Spinal cord (tissue), 10 donors: ENCODE results near the gene GNPTAB. TPM values are rescaled to one million over a fixed set of nuclear protein-coding genes. Genes with fewer than 3 reads are reported as not detected.

Experiments used
- DNase-seq, 6 donors: peaks; one replicate each; pipeline versions ENCODE4 v3.0.0 to v3.0.0-alpha.2; 2013 to 2015; ENCODE audit warnings: low spot score in 6 of 6, low read depth in 4 of 6
- H3K27ac ChIP-seq: one replicate; pipeline ENCODE4 v1.5.1; 2013; ENCODE audit warnings: low read depth, low read length, control low read depth
- H3K27me3 ChIP-seq: one replicate; pipeline ENCODE4 v1.6.1; 2013; ENCODE audit warnings: low read length; ENCODE audit not compliant: control insufficient read depth, insufficient read depth
- H3K36me3 ChIP-seq: one replicate; pipeline ENCODE4 v1.6.1; 2013; ENCODE audit warnings: low read length; ENCODE audit not compliant: control insufficient read depth, insufficient read depth
- H3K4me1 ChIP-seq: one replicate; pipeline ENCODE4 v1.6.1; 2013; ENCODE audit warnings: low read length; ENCODE audit not compliant: control insufficient read depth, insufficient read depth
- H3K4me3 ChIP-seq: one replicate; pipeline ENCODE4 v1.5.1; 2013; ENCODE audit warnings: low read depth, low read length, control low read depth
- H3K9me3 ChIP-seq: one replicate; pipeline ENCODE4 v1.6.1; 2013; ENCODE audit warnings: low read length; ENCODE audit not compliant: control insufficient read depth, insufficient read depth
- WGBS: methylation state at CpG from one replicate; pipeline ENCODE4 v1.1.5; 2013; ENCODE audit warnings: missing lambda C conversion rate; ENCODE audit not compliant: insufficient coverage; 5-methylcytosine and 5-hydroxymethylcytosine counted together
- polyA plus RNA-seq, 2 donors: library from polyadenylated mRNA; unstranded; fragments of 120-200 nt; gene quantifications; one replicate each; pipeline ENCODE4 v1.2.1, GENCODE V29; 2013; ENCODE audit not compliant: insufficient read length in 2 of 2
- total RNA-seq, 2 donors: library from RNA; depleted of rRNA in 1 of 2; stranded (reverse); fragments of 120-200 nt in 1 of 2; fragments of >200 nt in 1 of 2; gene quantifications; one replicate each; pipeline versions ENCODE4 v1.2.3 to v1.2.4, GENCODE V29; 2013 to 2014
- donor health status: healthy.

GNPTAB gene
- total and polyA plus RNA-seq, 4 donors = 33.3 to 63.4 (median 59.5) TPM

DNA sequence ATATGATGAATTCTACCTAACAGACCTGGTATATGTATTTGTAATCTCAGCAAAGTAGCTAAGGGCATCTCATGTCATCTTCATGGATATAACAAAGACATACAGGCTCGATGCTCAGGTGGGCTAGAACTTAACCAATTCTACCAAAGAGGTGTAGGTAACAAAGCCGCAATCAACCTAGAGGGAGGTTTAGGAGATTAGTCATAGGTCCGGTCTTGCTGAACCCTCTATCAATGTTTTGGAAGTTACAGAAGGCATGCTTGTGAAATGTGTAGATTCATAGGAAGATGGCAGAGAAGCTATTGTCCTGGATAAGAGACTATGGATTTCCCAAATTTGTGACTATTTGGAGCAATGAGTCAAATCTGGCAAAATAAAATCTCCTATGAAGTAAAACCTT lies 48.9 kb downstream of the GNPTAB start:
- Histone ChIP-seq H3K27ac (no peak overlapping the region), H3K27me3 (no peaks in the 10 kb centered on the region), H3K4me1 (peaks cover 6% of the 10 kb centered on the region), H3K9me3 (no peaks in the 10 kb centered on the region), H3K4me3 (no peak overlapping the region), H3K36me3 (peaks cover 4% of the 10 kb centered on the region)
- 100% methylated on average over 1 of the region's 3 CpGs for WGBS
- no peak for DNase-seq

DNA sequence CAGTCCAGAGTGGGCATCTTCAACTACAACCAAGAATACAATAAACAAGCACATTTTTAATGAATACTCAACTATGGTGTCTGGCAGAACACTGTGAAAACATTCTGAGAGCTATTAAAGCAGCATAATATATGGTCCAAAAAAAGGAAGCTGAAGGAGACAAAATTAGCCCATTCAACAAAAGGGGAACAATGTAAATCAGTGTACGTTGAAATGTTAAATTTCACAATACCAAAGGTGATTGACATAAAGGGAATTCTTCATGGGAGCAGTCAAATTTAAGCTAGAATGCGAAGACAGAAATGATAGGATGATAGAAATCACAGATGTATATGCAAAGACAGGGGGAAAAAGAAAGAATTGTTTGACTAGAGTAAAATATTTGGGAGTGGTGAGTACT lies 50.2 kb downstream of the GNPTAB start:
- H3K27me3 ChIP-seq = no peaks in the 10 kb centered on the region
- WGBS = 80% methylated on average over 1 of the region's 2 CpGs
- no peaks in the 10 kb centered on the region for H3K9me3 ChIP-seq
- no peak for DNase-seq
- peaks cover 4% of the 10 kb centered on the region for H3K36me3 ChIP-seq
- peaks cover 9% of the 10 kb centered on the region for H3K4me1 ChIP-seq
- H3K27ac ChIP-seq = no peak overlapping the region
- H3K4me3 ChIP-seq = no peak overlapping the region

GRCh38 chr12:101779626-101780025 lies 51.1 kb downstream of the GNPTAB start:
- WGBS = 74% methylated on average over 6 of the region's 6 CpGs
- H3K27me3 ChIP-seq = no peaks in the 10 kb centered on the region
- H3K27ac ChIP-seq = no peak overlapping the region
- H3K4me3 ChIP-seq = no peak overlapping the region
- no peaks in the 10 kb centered on the region for H3K36me3 ChIP-seq
- no peak for DNase-seq
- H3K9me3 ChIP-seq = no peaks in the 10 kb centered on the region
- peaks cover 9% of the 10 kb centered on the region for H3K4me1 ChIP-seq

DNA sequence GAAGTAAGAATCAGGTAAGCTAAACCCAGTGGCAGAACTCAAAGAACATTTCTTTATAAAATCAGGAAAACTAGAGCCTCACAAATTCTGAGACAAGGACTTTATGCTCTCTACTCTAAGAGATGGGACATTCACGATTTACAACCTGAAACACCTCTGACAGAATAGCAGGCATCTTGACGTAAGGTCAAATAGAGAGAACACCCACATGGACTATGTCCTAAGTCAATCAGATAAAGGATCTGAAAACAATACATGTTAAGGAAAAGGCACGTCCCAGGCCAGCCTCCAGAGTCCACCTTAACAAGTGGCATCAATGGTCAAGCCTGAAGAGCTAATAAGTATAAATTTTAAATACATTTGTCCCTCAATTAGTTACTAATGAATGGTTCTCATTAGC lies 51.6 kb downstream of the GNPTAB start:
- WGBS = no CpG with 5 or more reads among the region's 3 CpGs
- H3K27ac ChIP-seq = no peak overlapping the region
- H3K27me3 ChIP-seq = no peaks in the 10 kb centered on the region
- peaks cover 9% of the 10 kb centered on the region for H3K4me1 ChIP-seq
- no peak for DNase-seq
- no peaks in the 10 kb centered on the region for H3K9me3 ChIP-seq
- H3K4me3 ChIP-seq = no peak overlapping the region
- no peaks in the 10 kb centered on the region for H3K36me3 ChIP-seq

- Histone ChIP-seq H3K4me3 (no peak overlapping the region), H3K27ac (no peak overlapping the region), H3K36me3 (no peaks in the 10 kb centered on the region), H3K4me1 (peaks cover 9% of the 10 kb centered on the region), H3K9me3 (no peaks in the 10 kb centered on the region), H3K27me3 (no peaks in the 10 kb centered on the region)
- DNase-seq = no peak
- 67% methylated on average over 2 of the region's 4 CpGs for WGBS
These were observed 52.8 kb downstream of the GNPTAB start for GRCh38 chr12:101777978-101778377.

DNA sequence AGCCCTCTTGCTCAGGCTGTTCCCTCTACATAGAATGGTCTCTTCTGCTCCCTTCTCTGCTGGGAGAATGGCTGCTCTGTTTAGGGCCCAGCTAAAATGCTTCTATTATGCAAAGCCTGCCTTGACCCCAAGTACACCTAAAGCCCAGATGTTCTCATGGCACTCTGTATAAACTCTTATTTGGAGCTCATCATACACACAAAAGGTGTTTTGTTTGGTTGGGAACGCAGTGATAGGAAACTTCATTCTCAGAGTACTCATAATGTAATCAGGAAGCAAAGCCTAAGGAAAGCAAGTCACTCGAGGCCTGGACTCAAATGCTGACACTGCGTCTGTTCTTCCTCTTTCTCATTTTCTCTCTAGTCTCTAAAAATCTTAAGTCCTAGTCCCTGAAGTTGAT lies 53.3 kb downstream of the GNPTAB start:
- peak in 3 of 6 donors; percentile 2 to 44 (median 34) for DNase-seq
- peaks cover 9% of the 10 kb centered on the region for H3K4me1 ChIP-seq
- H3K9me3 ChIP-seq = no peaks in the 10 kb centered on the region
- peaks cover 3% of the 10 kb centered on the region for H3K36me3 ChIP-seq
- WGBS = no CpG with 5 or more reads among the region's 3 CpGs
- H3K27ac ChIP-seq = peak overlapping the region; percentile 51
- H3K4me3 ChIP-seq = no peak overlapping the region
- no peaks in the 10 kb centered on the region for H3K27me3 ChIP-seq

GRCh38 chr12:101775816-101776215 lies 54.9 kb downstream of the GNPTAB start:
- Histone ChIP-seq H3K27ac (no peak overlapping the region), H3K4me1 (peaks cover 9% of the 10 kb centered on the region), H3K4me3 (no peak overlapping the region), H3K9me3 (no peaks in the 10 kb centered on the region), H3K27me3 (no peaks in the 10 kb centered on the region), H3K36me3 (peaks cover 13% of the 10 kb centered on the region)
- DNase-seq = no peak
- WGBS = no CpG with 5 or more reads among the region's 2 CpGs

DNA sequence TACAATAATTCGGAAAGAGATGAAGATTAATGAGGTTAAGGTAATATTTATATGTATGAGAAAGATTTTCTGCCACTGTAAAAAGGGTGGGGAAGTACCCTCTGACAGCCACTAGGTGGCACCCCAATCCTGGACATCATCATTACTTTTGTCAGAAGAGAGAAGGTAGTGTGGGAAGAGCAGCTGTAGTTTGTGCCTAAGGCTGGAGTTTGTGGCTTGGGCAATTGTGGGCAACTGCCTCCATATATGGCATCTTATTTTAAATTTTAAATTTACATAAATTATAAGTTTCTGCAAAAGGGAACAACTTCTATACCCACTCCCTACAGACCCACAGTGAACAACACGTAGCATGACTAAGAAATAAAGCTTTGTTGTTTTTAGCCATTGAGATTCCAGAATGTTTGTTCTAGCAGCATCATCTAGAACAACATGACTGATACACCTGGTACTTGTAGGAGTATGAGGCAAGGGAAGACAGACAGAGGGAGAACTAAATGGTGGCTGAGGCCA lies 57.1 kb downstream of the GNPTAB start:
- no peak overlapping the region for H3K4me3 ChIP-seq
- H3K9me3 ChIP-seq = no peaks in the 10 kb centered on the region
- WGBS = no CpG with 5 or more reads among the region's 2 CpGs
- peak; percentile 31 to 87 (median 42) for DNase-seq
- no peaks in the 10 kb centered on the region for H3K27me3 ChIP-seq
- no peak overlapping the region for H3K27ac ChIP-seq
- peaks cover 9% of the 10 kb centered on the region for H3K4me1 ChIP-seq
- H3K36me3 ChIP-seq = peaks cover 18% of the 10 kb centered on the region

- peaks cover 23% of the 10 kb centered on the region for H3K36me3 ChIP-seq
- WGBS = 100% methylated on average over 2 of the region's 5 CpGs
- no peak overlapping the region for H3K27ac ChIP-seq
- H3K4me1 ChIP-seq = peaks cover 6% of the 10 kb centered on the region
- H3K27me3 ChIP-seq = no peaks in the 10 kb centered on the region
- DNase-seq = no peak
- H3K9me3 ChIP-seq = no peaks in the 10 kb centered on the region
- no peak overlapping the region for H3K4me3 ChIP-seq
These were observed 58.6 kb downstream of the GNPTAB start for GRCh38 chr12:101772012-101772775.

DNA sequence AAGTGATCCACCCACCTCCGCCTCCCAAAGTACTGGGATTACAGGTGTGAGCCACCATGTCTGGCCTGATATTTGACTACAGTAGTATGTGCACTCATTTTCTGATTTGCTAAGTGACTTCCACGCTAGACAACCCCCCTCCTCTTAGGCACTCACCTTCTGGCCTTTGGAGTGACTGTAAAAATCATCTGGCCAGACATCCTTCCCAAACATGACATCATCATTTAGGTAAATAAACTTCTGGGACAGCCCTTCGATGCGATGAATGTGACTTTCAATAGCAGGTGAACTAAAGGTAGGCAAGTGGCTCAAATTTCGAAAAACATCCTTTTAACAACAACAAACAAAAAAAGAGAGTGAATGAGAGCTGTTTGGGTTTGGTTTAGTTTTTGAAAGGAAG lies 60.9 kb downstream of the GNPTAB start:
- Histone ChIP-seq H3K9me3 (no peaks in the 10 kb centered on the region), H3K27me3 (no peaks in the 10 kb centered on the region), H3K27ac (no peak overlapping the region), H3K4me3 (no peak overlapping the region), H3K4me1 (no peaks in the 10 kb centered on the region), H3K36me3 (peaks cover 23% of the 10 kb centered on the region)
- DNase-seq = no peak
- WGBS = 100% methylated on average over 1 of the region's 5 CpGs
